Measurements from ENCODE around the gene M1AP.

GRCh38 chr2:74551530-74551929, 96.6 kb downstream of the M1AP start:
- no peak for TF ChIP-seq CTCF (IDR thresholded peaks at IDR 0.05)
- TF ChIP-seq ZFX (IDR thresholded peaks at IDR 0.05; ENCODE audit: borderline replicate concordance) = no peak
